HCT116 (cell line): ENCODE results near the gene MYO1G. TPM values are rescaled to one million over a fixed set of nuclear protein-coding genes. Genes with fewer than 3 reads are reported as not detected.

Experiments used
- ATAC-seq: fragments of 200-7000 bp; cut with Tn5 transposase; 2 replicates; pipeline ENCODE4 v1.9.1; 2020; ENCODE audit warnings: mild to moderate bottlenecking, moderate library complexity
- BruUV-seq: library from RNA; stranded (reverse); fragments of 400-500 nt; replicated peaks from 2 replicates; lab custom pipeline; 2021; lab: Mats Ljungman, UMichigan
- CTCF ChIA-PET: fragments of 300-600 bp; sonication (Branson Sonifier 250); formaldehyde crosslinking; loops from one replicate; lab custom pipeline; 2021; ENCODE audit warnings: antibody characterized with exemption; lab: Charles Lee
- POLR2A ChIA-PET: fragments of 300-600, 350-600 bp; sonication (Branson Sonifier 250); formaldehyde crosslinking; loops from one replicate; lab custom pipeline; 2021; ENCODE audit warnings: antibody characterized with exemption; lab: Charles Lee
- RAD21 ChIA-PET, 2 experiments: fragments of 300-600 bp; sonication (Branson Sonifier 250); formaldehyde crosslinking; loops; one replicate each; lab custom pipeline; 2023; ENCODE audit warnings: low total read pairs in 2 of 2; ENCODE audit not compliant: uncharacterized antibody in 2 of 2, unreplicated experiment in 2 of 2, low non-redundant PET in 1 of 2; lab: Charles Lee
- DNase-seq: peaks from one replicate; pipeline ENCODE4 v3.0.0-alpha.2; 2010; ENCODE audit warnings: low read depth, low spot score
- H2AFZ ChIP-seq: fragments of 200-600 bp; shearing (Covaris generic), sonication (generic); 2 replicates; pipeline ENCODE4 v1.6.1; 2017; ENCODE audit warnings: low read depth, mixed run types, mixed read lengths, antibody characterized with exemption, low read length; ENCODE audit not compliant: poor library complexity, severe bottlenecking
- H3K27ac ChIP-seq: 2 replicates; pipeline ENCODE4 v1.5.1; 2012; ENCODE audit warnings: low read depth, low read length
- H3K27me3 ChIP-seq: fragments of 200-600 bp; sonication (generic); 2 replicates; pipeline ENCODE4 v1.6.1; 2016; ENCODE audit warnings: mixed run types, low read length, mixed read lengths; ENCODE audit not compliant: insufficient read depth
- H3K36me3 ChIP-seq, 2 experiments: fragments of 200-500 bp in 1 of 2; fragments of 200-600 bp in 1 of 2; sonication (Bioruptor generic) in 1 of 2; sonication (generic) in 1 of 2; 2 replicates each; pipeline versions ENCODE4 v1.5.1 to v1.6.1; 2014 to 2016; ENCODE audit warnings: low read length in 2 of 2, inconsistent platforms in 1 of 2, mixed read lengths in 1 of 2, mixed run types in 1 of 2; ENCODE audit not compliant: insufficient read depth in 2 of 2, control insufficient read depth in 1 of 2
- H3K4me1 ChIP-seq, 2 experiments: fragments of 200-600 bp in 1 of 2; sonication (generic) in 1 of 2; 2 replicates each; pipeline versions ENCODE4 v1.5.1 to v1.6.1; 2012 to 2017; ENCODE audit warnings: low read length in 2 of 2, inconsistent platforms in 1 of 2, mild to moderate bottlenecking in 1 of 2, mixed read lengths in 1 of 2, mixed run types in 1 of 2, moderate library complexity in 1 of 2; ENCODE audit not compliant: insufficient read depth in 2 of 2, control insufficient read depth in 1 of 2
- H3K4me2 ChIP-seq: fragments of 200-600 bp; sonication (generic); 2 replicates; pipeline ENCODE4 v1.6.1; 2017; ENCODE audit warnings: mixed run types, low read length, mixed read lengths
- H3K4me3 ChIP-seq, 2 experiments: fragments of 200-600 bp in 1 of 2; sonication (generic) in 1 of 2; replicated peaks in 1 of 2; 2 replicates each; pipeline ENCODE4 v1.5.1; 2011 to 2016; ENCODE audit warnings: low read length in 2 of 2, control low read depth in 1 of 2, low read depth in 1 of 2, mild to moderate bottlenecking in 1 of 2, mixed read lengths in 1 of 2, mixed run types in 1 of 2
- H3K79me2 ChIP-seq: fragments of 200-600 bp; sonication (generic); 2 replicates; pipeline ENCODE4 v1.6.1; 2017; ENCODE audit warnings: mild to moderate bottlenecking, mixed run types, low read length, moderate library complexity, mixed read lengths; ENCODE audit not compliant: insufficient read depth
- H3K9ac ChIP-seq: fragments of 200-600 bp; sonication (generic); 2 replicates; pipeline ENCODE4 v1.6.1; 2016; ENCODE audit warnings: low read length, mixed read lengths
- H3K9me2 ChIP-seq: fragments of 200-600 bp; sonication (generic), shearing (Covaris generic); 2 replicates; pipeline ENCODE4 v1.6.1; 2017; ENCODE audit warnings: mixed run types, mild to moderate bottlenecking, moderate library complexity; ENCODE audit not compliant: insufficient read depth
- H3K9me3 ChIP-seq, 2 experiments: fragments of 200-500 bp in 1 of 2; fragments of 200-600 bp in 1 of 2; sonication (Bioruptor generic) in 1 of 2; sonication (generic) in 1 of 2; 2 replicates each; pipeline ENCODE4 v1.6.1; 2014 to 2017; ENCODE audit warnings: low read length in 2 of 2, mixed read lengths in 2 of 2, inconsistent platforms in 1 of 2, low read depth in 1 of 2, mild to moderate bottlenecking in 1 of 2, mixed run types in 1 of 2, moderate library complexity in 1 of 2; ENCODE audit not compliant: control insufficient read depth in 1 of 2, insufficient read depth in 1 of 2
- H4K20me1 ChIP-seq: fragments of 200-600 bp; sonication (generic), shearing (Covaris generic); 2 replicates; pipeline ENCODE4 v1.6.1; 2017; ENCODE audit warnings: mixed run types, mild to moderate bottlenecking, moderate library complexity; ENCODE audit not compliant: insufficient read depth
- ATF3 ChIP-seq: IDR thresholded peaks from 2 replicates; pipeline ENCODE4 v1.6.1; 2012
- CBX3 ChIP-seq: IDR thresholded peaks from 2 replicates; pipeline ENCODE4 v1.6.1; 2012; ENCODE audit warnings: low read depth
- CEBPB ChIP-seq: IDR thresholded peaks from 2 replicates; pipeline ENCODE4 v1.6.1; 2012; ENCODE audit warnings: low read depth
- CTCF ChIP-seq, 3 experiments: fragments of 200-600 bp in 1 of 3; sonication (generic) in 1 of 3; IDR thresholded peaks in 2 of 3; conservative IDR thresholded peaks in 1 of 3; 2 replicates each; pipeline ENCODE4 v1.5.1; 2012 to 2017; ENCODE audit warnings: low read depth in 2 of 3, low read length in 2 of 3, antibody characterized with exemption in 1 of 3, borderline replicate concordance in 1 of 3, control low read depth in 1 of 3, mild to moderate bottlenecking in 1 of 3, mixed read lengths in 1 of 3, mixed run types in 1 of 3, moderate library complexity in 1 of 3; ENCODE audit not compliant: insufficient read depth in 1 of 3
- EGR1 ChIP-seq: IDR thresholded peaks from 2 replicates; pipeline ENCODE4 v1.6.1; 2012; ENCODE audit warnings: low read depth
- ELF1 ChIP-seq: IDR thresholded peaks from 2 replicates; pipeline ENCODE4 v1.6.1; 2012; ENCODE audit warnings: low read depth, borderline replicate concordance
- EZH2 ChIP-seq: fragments of 200-600 bp; sonication (generic); IDR thresholded peaks from 2 replicates; pipeline ENCODE4 v1.6.1; 2017; ENCODE audit warnings: antibody characterized with exemption, mixed run types
- EZH2phosphoT487 ChIP-seq: fragments of 200-600 bp; IDR thresholded peaks from 2 replicates; pipeline ENCODE4 v1.6.1; 2018; ENCODE audit warnings: antibody characterized with exemption, borderline replicate concordance
- FOSL1 ChIP-seq: IDR thresholded peaks from 2 replicates; pipeline ENCODE4 v1.6.1; 2012; ENCODE audit warnings: low read depth
- JUND ChIP-seq: IDR thresholded peaks from 2 replicates; pipeline ENCODE4 v1.6.1; 2012
- MAX ChIP-seq: IDR thresholded peaks from 2 replicates; pipeline ENCODE4 v1.6.1; 2012
- POLR2A ChIP-seq: IDR thresholded peaks from 2 replicates; pipeline ENCODE4 v1.7.0; 2011; ENCODE audit warnings: borderline replicate concordance; ENCODE audit not compliant: insufficient read depth, insufficient read length; ENCODE audit errors: extremely low read depth
- POLR2AphosphoS5 ChIP-seq: IDR thresholded peaks from 2 replicates; pipeline ENCODE4 v1.6.1; 2011; ENCODE audit warnings: mild to moderate bottlenecking, low read depth, low read length, moderate library complexity
- RAD21 ChIP-seq: IDR thresholded peaks from 2 replicates; pipeline ENCODE4 v1.6.1; 2012; ENCODE audit warnings: low read depth, mild to moderate bottlenecking
- SIN3A ChIP-seq: IDR thresholded peaks from 2 replicates; pipeline ENCODE4 v1.6.1; 2012; ENCODE audit warnings: low read depth
- SP1 ChIP-seq: IDR thresholded peaks from 2 replicates; pipeline ENCODE4 v1.6.1; 2012; ENCODE audit warnings: low read depth
- YY1 ChIP-seq: IDR thresholded peaks from 2 replicates; pipeline ENCODE4 v1.6.1; 2011; ENCODE audit warnings: low read length, low read depth, moderate library complexity, mild to moderate bottlenecking; ENCODE audit not compliant: insufficient replicate concordance; ENCODE audit errors: extremely low read depth
- ZBTB33 ChIP-seq: IDR thresholded peaks from 2 replicates; pipeline ENCODE4 v1.6.1; 2011; ENCODE audit warnings: mild to moderate bottlenecking, low read length, moderate library complexity; ENCODE audit not compliant: insufficient replicate concordance; ENCODE audit errors: extremely low read depth
- ZFX ChIP-seq: fragments of 450-650 bp; IDR thresholded peaks from 2 replicates; pipeline ENCODE4 v1.6.1; 2017
- ZNF274 ChIP-seq: fragments of 200-500 bp; sonication (Bioruptor generic); IDR thresholded peaks from 2 replicates; pipeline ENCODE4 v1.6.1; 2014; ENCODE audit warnings: mild to moderate bottlenecking, low read depth, low read length, inconsistent platforms
- intact Hi-C: fragments of 100-400 bp; cut with micrococcal nuclease; formaldehyde crosslinking; loops from 2 replicates; pipeline ENCODE4 v1.10.0; 2022
- total RNA-seq: library from RNA; stranded (reverse); gene quantifications from one replicate; pipeline ENCODE4 v1.2.1, GENCODE V29; 2021; ENCODE audit not compliant: unreplicated experiment

The MYO1G gene
- total RNA-seq, 1 experiment from 2014 or later, result 0.74 TPM

GRCh38 chr7:44979481-44980392 lies 922 bp upstream of the MYO1G start:
- H3K4me3 ChIP-seq, result no peak overlapping the region
- H3K27me3 ChIP-seq, result no peaks in the 10 kb centered on the region
- TF ChIP-seq YY1 (no peak), SIN3A (no peak), ZNF274 (no peak), FOSL1 (no peak), ZBTB33 (no peak), CEBPB (no peak), JUND (no peak), POLR2AphosphoS5 (no peak), POLR2A (no peak), ZFX (no peak), RAD21 (no peak), CBX3 (no peak), ATF3 (no peak), CTCF (IDR thresholded peaks at IDR 0.05 in 2 of 3, conservative IDR thresholded peaks at IDR 0.05 in 1 of 3; ENCODE audit: borderline replicate concordance in 1 of 3, insufficient read depth in 1 of 3, low read depth in 2 of 3, low read length in 2 of 3) (no peak), EZH2 (no peak), ELF1 (no peak), SP1 (no peak), EZH2phosphoT487 (no peak), MAX (no peak), EGR1 (no peak)
- RAD21 ChIA-PET, result no interaction called here
- peaks cover 17% of the 10 kb centered on the region; the same call in 1 of the 2 replicates for H4K20me1 ChIP-seq
- H3K9me2 ChIP-seq, result no peaks in the 10 kb centered on the region
- no peak overlapping the region for H3K4me2 ChIP-seq
- no peak overlapping the region for H3K27ac ChIP-seq
- BruUV-seq, result no TSS peak
- H3K36me3 ChIP-seq, result peaks cover 25 to 29% of the 10 kb centered on the region in 2 experiments
- no peak; the same call in 1 of the 2 replicates for ATAC-seq
- H3K9me3 ChIP-seq, result no peaks in the 10 kb centered on the region
- no peak overlapping the region for H3K9ac ChIP-seq
- no peak for DNase-seq
- H2AFZ ChIP-seq, result no peak overlapping the region
- peaks cover 0 to 20% of the 10 kb centered on the region in 2 experiments; a peak in 2 of 4 replicates for H3K4me1 ChIP-seq
- H3K79me2 ChIP-seq, result peaks cover 21% of the 10 kb centered on the region
- POLR2A ChIA-PET, result no interaction called here
- CTCF ChIA-PET, result interaction anchor here (1.0 kb wide), 1 partner anchor 156 kb away, joined by 3 read pairs; no protein-coding TSS in a partner anchor
- intact Hi-C loops, result no loop called here
